ENCODE data around the gene TMEM176A. TPM values are rescaled to one million over a fixed set of nuclear protein-coding genes. Genes with fewer than 3 reads are reported as not detected.
A peak's percentile ranks its signal among the peaks of the same experiment; 100 is the strongest.

The TMEM176A gene
- 10 to 100 TPM in 3 of 4 donors, 1 to 10 TPM in 1; 6.5 to 42.4 (median 28.7) TPM for total RNA-seq

GRCh38 chr7:150800581-150801241 lies at the start of gene TMEM176A:
Gene TMEM176A (plus strand): TSS chr7:150800769. CDS start chr7:150801551, 782 bp downstream.
- H3K27ac ChIP-seq = peak within 1 kb of the TSS in 3 of 4 donors; percentile 64 to 82 (median 66)
- H3K4me1 ChIP-seq = peaks cover 0 to 23% (median 0%) of the 10 kb centered on the region in 3 donors
- 3% methylated on average over 8 of the region's 54 CpGs; no CpG with 5 or more reads in 1 of the 2 donors for WGBS, 2 donors (ENCODE audit: low coverage in 1 of 2)
- peaks cover 0 to 24% of the 10 kb centered on the region in 2 donors for H3K36me3 ChIP-seq
- peak; percentile 40 for ATAC-seq
- peak within 1 kb of the TSS; percentile 31 to 63 for H3K4me3 ChIP-seq
- peaks cover 70% of the 10 kb centered on the region for H3K27me3 ChIP-seq
- H3K9me3 ChIP-seq = peaks cover 0 to 17% (median 0%) of the 10 kb centered on the region in 3 donors
- TF ChIP-seq POLR2A (IDR thresholded peaks at IDR 0.05) (no peak), EP300 (IDR thresholded peaks at IDR 0.05) (no peak), POLR2AphosphoS5 (IDR thresholded peaks at IDR 0.05) (no peak)
- TF ChIP-seq, protein P1, sequence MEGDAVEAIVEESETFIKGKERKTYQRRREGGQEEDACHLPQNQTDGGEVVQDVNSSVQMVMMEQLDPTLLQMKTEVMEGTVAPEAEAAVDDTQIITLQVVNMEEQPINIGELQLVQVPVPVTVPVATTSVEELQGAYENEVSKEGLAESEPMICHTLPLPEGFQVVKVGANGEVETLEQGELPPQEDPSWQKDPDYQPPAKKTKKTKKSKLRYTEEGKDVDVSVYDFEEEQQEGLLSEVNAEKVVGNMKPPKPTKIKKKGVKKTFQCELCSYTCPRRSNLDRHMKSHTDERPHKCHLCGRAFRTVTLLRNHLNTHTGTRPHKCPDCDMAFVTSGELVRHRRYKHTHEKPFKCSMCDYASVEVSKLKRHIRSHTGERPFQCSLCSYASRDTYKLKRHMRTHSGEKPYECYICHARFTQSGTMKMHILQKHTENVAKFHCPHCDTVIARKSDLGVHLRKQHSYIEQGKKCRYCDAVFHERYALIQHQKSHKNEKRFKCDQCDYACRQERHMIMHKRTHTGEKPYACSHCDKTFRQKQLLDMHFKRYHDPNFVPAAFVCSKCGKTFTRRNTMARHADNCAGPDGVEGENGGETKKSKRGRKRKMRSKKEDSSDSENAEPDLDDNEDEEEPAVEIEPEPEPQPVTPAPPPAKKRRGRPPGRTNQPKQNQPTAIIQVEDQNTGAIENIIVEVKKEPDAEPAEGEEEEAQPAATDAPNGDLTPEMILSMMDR (IDR thresholded peaks at IDR 0.05) = no peak

GRCh38 chr7:150751702-150752101 lies 48.9 kb upstream of the TMEM176A start:
- H3K27ac ChIP-seq = no peak overlapping the region
- H3K27me3 ChIP-seq = no peaks in the 10 kb centered on the region
- H3K4me3 ChIP-seq = no peak overlapping the region
- H3K4me1 ChIP-seq = peaks cover 0 to 11% (median 0%) of the 10 kb centered on the region in 3 donors
- TF ChIP-seq POLR2AphosphoS5 (IDR thresholded peaks at IDR 0.05) (no peak), EP300 (IDR thresholded peaks at IDR 0.05) (no peak), POLR2A (IDR thresholded peaks at IDR 0.05) (no peak)
- TF ChIP-seq, protein P1 (IDR thresholded peaks at IDR 0.05) = no peak
- WGBS, 2 donors (ENCODE audit: low coverage in 1 of 2) = 30 to 33% methylated on average over 2 of the region's 2 CpGs
- H3K36me3 ChIP-seq = no peaks in the 10 kb centered on the region
- no peaks in the 10 kb centered on the region for H3K9me3 ChIP-seq
- peak; percentile 41 for ATAC-seq

- no peak for ATAC-seq
- 72 to 86% methylated on average over 5 to 6 of the region's 6 CpGs for WGBS, 2 donors (ENCODE audit: low coverage in 1 of 2)
- TF ChIP-seq POLR2A (IDR thresholded peaks at IDR 0.05) (no peak), EP300 (IDR thresholded peaks at IDR 0.05) (no peak), POLR2AphosphoS5 (IDR thresholded peaks at IDR 0.05) (no peak)
- TF ChIP-seq, protein P1 (IDR thresholded peaks at IDR 0.05) = no peak
- H3K9me3 ChIP-seq = no peaks in the 10 kb centered on the region
- no peak overlapping the region for H3K4me3 ChIP-seq
- H3K4me1 ChIP-seq = peaks cover 0 to 11% (median 0%) of the 10 kb centered on the region in 3 donors
- no peaks in the 10 kb centered on the region for H3K36me3 ChIP-seq
- no peaks in the 10 kb centered on the region for H3K27me3 ChIP-seq
- H3K27ac ChIP-seq = no peak overlapping the region
Observed at GRCh38 chr7:150753239-150753638, 47.3 kb upstream of the TMEM176A start.

GRCh38 chr7:150753826-150754603 lies 46.6 kb upstream of the TMEM176A start:
- 14 to 41% methylated on average over 2 to 3 of the region's 3 CpGs for WGBS, 2 donors (ENCODE audit: low coverage in 1 of 2)
- H3K27ac ChIP-seq = no peak overlapping the region
- no peaks in the 10 kb centered on the region for H3K36me3 ChIP-seq
- H3K4me1 ChIP-seq = peaks cover 0 to 11% (median 0%) of the 10 kb centered on the region in 3 donors
- no peaks in the 10 kb centered on the region for H3K9me3 ChIP-seq
- TF ChIP-seq, protein P1 (IDR thresholded peaks at IDR 0.05) = peak in 1 of 4 experiments; percentile 15
- no peak for TF ChIP-seq EP300 (IDR thresholded peaks at IDR 0.05)
- ATAC-seq = no peak
- H3K4me3 ChIP-seq = no peak overlapping the region
- H3K27me3 ChIP-seq = no peaks in the 10 kb centered on the region
